ENCODE measurements around the gene BICRA. TPM values are rescaled to one million over a fixed set of nuclear protein-coding genes. Genes with fewer than 3 reads are reported as not detected.
A peak's percentile ranks its signal among the peaks of the same experiment; 100 is the strongest.

The BICRA gene
- total and polyA plus RNA-seq, 12 donors, result 1.8 to 24.6 (median 9.0) TPM

GRCh38 chr19:47603706-47604565 is 5.0 kb upstream of the BICRA start:
- Histone ChIP-seq H3K36me3 (replicated peaks in 1 of 2) (no peaks in the 10 kb centered on the region), H3K4me3 (no peak overlapping the region), H3K27me3 (no peaks in the 10 kb centered on the region), H3K4me1 (replicated peaks in 1 of 2) (peaks cover 11 to 20% of the 10 kb centered on the region in 2 donors), H3K9me3 (replicated peaks in 1 of 3) (no peaks in the 10 kb centered on the region), H3K27ac (no peak overlapping the region)
- TF ChIP-seq CTCF (IDR thresholded peaks at IDR 0.05) (no peak), POLR2A (IDR thresholded peaks at IDR 0.05) (no peak)
- no peak for DNase-seq
- 59 to 73% (median 63%) methylated on average over 8 to 13 of the region's 13 CpGs for WGBS, 4 donors
- intact Hi-C loops (cut with DNase I), result loop anchor here in 1 of 2 donors (2.0 to 10.0 kb wide), 2 partner anchors 57 to 91 kb away; no protein-coding TSS in a partner anchor

GRCh38 chr19:47607564-47608073 is 1.3 kb upstream of the BICRA start:
- TF ChIP-seq CTCF (IDR thresholded peaks at IDR 0.05), result no peak
- TF ChIP-seq POLR2A (IDR thresholded peaks at IDR 0.05), result no peak
- Histone ChIP-seq H3K9me3 (replicated peaks in 1 of 3) (no peaks in the 10 kb centered on the region), H3K4me3 (peak overlapping the region; percentile 62 to 100 (median 83)), H3K27me3 (no peaks in the 10 kb centered on the region), H3K27ac (peak overlapping the region; percentile 85 to 99 (median 91)), H3K4me1 (replicated peaks in 1 of 2) (peaks cover 13 to 27% of the 10 kb centered on the region in 2 donors), H3K36me3 (replicated peaks in 1 of 2) (no peaks in the 10 kb centered on the region)
- DNase-seq, result no peak
- 40 to 52% (median 47%) methylated on average over 17 to 21 of the region's 21 CpGs for WGBS, 4 donors
- intact Hi-C loops (cut with DNase I), result loop anchor here in 1 of 2 donors (10.0 kb wide), 1 partner anchor 87 kb away; no protein-coding TSS in a partner anchor

- Histone ChIP-seq H3K36me3 (replicated peaks in 1 of 2) (no peaks in the 10 kb centered on the region), H3K27me3 (no peaks in the 10 kb centered on the region), H3K9me3 (replicated peaks in 1 of 3) (no peaks in the 10 kb centered on the region), H3K4me1 (replicated peaks in 1 of 2) (peaks cover 18 to 33% of the 10 kb centered on the region in 2 donors), H3K27ac (peak overlapping the region; percentile 85 to 99 (median 91)), H3K4me3 (peak overlapping the region; percentile 62 to 100 (median 83))
- 1% methylated on average over 16 to 94 of the region's 94 CpGs; no CpG with 5 or more reads in 1 of the 4 donors for WGBS, 4 donors
- intact Hi-C loops (cut with DNase I), result loop anchor here in 1 of 2 donors (10.0 kb wide), 1 partner anchor 87 kb away; no protein-coding TSS in a partner anchor
- peak; percentile 90 to 97 (median 95) for DNase-seq
- TF ChIP-seq CTCF (IDR thresholded peaks at IDR 0.05) (peak in 4 of 6 experiments; percentile 33 to 45 (median 40)), POLR2A (IDR thresholded peaks at IDR 0.05) (peak; percentile 54 to 57)
Observed at GRCh38 chr19:47608074-47608918, 638 bp upstream of the BICRA start.

All from adrenal gland (tissue), 12 donors.